Ureter (tissue), 1 donor: Measurements from ENCODE around the gene AADACL2. TPM values are rescaled to one million over a fixed set of nuclear protein-coding genes. Genes with fewer than 3 reads are reported as not detected.

Experiments
- DNase-seq: peaks from one replicate; pipeline ENCODE4 v3.0.0-alpha.2; 2020; ENCODE audit warnings: low spot score
- total RNA-seq: library from RNA; stranded (reverse); gene quantifications from one replicate; pipeline ENCODE4 v1.2.4, GENCODE V29; 2023
- donor health status: DM: yes; HTN: yes; CAD: no.

AADACL2 gene
- total RNA-seq, 1 donor from 2014 or later, result not detected

DNA sequence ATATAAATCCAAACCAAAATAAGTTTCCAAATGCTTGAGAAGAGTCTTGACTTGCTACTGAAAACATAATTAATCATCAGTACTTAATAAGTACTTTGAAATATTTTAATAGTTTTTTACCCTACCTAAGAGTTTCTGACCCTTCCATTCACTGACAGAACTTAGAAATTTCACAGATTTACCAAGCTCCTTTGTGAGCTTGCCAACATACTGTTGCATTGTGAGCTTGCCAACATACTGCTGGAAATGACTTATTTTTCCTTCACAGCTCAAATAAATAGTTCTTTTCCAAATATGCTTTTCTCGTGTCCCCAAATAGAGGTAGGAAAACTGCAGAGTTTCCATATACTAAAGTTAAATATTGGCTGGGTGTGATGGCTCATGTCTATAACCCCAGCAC is 70.5 kb downstream of the AADACL2 start:
- DNase-seq, result no peak

DNA sequence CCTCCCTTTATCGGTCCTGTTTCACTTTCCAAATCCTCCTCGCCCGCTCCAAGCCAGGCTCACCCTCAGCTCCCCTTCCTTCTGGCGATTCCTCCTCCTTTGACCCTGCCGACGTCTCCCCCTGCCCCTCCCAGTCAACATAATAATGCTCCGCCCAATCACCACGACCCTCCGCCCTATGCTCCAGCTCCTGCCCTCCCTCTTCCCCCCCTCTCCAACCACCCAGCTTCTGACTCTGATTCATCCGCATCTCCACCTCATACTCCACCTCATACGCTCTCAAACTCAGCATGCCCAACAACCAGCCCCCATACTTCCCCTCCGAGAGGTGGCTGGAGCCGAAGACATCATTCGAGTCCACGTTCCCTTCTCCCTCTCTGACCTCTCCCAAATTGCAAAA is 73.1 kb downstream of the AADACL2 start:
- no peak for DNase-seq

Other genes starting within 250 kb of the AADACL2 start
- not detected for gene AADAC, start 80.2 kb downstream of the AADACL2 start, total RNA-seq
- 0.34 TPM for gene SUCNR1, start 139.7 kb downstream of the AADACL2 start, total RNA-seq